RWPE1 (cell line): ENCODE results near the gene HIRA.
"Not testable (repeated sequence)": the region's sequence is repeated elsewhere in the genome, so short reads cannot be mapped to it uniquely, and the experiment has no call there.

Source experiments
- CTCF ChIA-PET: fragments of 350-600 bp; sonication (Branson Sonifier 250); formaldehyde crosslinking; extraction: SDS; loops from one replicate; lab custom pipeline; 2021; lab: Yijun Ruan, JAX
- POLR2A ChIA-PET: fragments of 400-600 bp; formaldehyde crosslinking; extraction: SDS; loops from one replicate; lab custom pipeline; 2020; ENCODE audit warnings: antibody characterized with exemption; ENCODE audit not compliant: low non-redundant PET; lab: Yijun Ruan, JAX
- DNase-seq: peaks from one replicate; pipeline ENCODE4 v3.0.0; 2012; ENCODE audit warnings: low spot score
- H3K27ac ChIP-seq: fragments of 450-650 bp; 2 replicates; pipeline ENCODE4 v1.5.1; 2017
- TF ChIP-seq, protein P1 (sequence below): fragments of 450-650 bp; conservative IDR thresholded peaks from 2 replicates; pipeline ENCODE4 v1.5.1; 2017; ENCODE audit warnings: low read depth, mild to moderate bottlenecking

HIRA gene

DNA sequence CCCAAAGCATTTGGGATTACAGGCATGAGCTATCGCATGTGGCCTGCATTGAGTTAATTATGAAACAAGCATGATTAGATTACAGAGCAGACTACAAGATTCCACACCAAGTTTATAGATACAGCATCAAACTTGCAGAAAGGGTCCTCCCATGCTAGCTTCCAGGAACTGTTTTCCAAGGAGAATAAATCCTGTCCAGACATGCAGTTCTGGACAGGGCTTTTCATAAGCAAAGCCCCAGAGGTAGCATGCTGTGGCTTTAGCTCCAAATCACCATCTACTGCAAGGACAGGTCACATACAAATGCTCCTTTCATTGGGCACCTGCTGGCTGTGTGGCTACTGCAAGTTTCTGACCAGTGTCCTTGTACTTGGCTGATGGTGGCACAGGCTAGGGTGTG is 57.1 kb downstream of the HIRA start:
- H3K27ac ChIP-seq = no peak overlapping the region
- TF ChIP-seq, protein P1, sequence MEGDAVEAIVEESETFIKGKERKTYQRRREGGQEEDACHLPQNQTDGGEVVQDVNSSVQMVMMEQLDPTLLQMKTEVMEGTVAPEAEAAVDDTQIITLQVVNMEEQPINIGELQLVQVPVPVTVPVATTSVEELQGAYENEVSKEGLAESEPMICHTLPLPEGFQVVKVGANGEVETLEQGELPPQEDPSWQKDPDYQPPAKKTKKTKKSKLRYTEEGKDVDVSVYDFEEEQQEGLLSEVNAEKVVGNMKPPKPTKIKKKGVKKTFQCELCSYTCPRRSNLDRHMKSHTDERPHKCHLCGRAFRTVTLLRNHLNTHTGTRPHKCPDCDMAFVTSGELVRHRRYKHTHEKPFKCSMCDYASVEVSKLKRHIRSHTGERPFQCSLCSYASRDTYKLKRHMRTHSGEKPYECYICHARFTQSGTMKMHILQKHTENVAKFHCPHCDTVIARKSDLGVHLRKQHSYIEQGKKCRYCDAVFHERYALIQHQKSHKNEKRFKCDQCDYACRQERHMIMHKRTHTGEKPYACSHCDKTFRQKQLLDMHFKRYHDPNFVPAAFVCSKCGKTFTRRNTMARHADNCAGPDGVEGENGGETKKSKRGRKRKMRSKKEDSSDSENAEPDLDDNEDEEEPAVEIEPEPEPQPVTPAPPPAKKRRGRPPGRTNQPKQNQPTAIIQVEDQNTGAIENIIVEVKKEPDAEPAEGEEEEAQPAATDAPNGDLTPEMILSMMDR = no peak
- POLR2A ChIA-PET = no interaction called here
- DNase-seq = no peak
- CTCF ChIA-PET = no interaction called here

DNA sequence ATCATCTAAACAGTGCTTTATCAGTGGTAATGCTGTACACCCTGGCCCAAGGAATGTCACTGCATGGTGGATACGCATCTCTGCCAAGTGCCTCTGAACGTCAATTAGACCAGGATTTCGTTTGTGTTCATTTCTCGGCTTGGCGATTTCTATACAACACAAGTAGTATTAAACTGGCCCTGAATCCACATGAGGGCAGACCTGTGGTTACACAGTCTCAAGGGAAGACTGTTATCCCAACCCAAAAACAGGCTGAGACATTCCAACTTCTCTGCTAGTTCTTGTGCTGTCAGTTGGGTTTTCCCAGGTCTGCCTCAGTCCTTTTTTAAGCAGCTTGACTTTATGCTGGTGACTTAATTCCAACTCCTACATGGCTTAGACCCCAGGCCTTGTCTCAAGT is 58.1 kb downstream of the HIRA start:
- POLR2A ChIA-PET = no interaction called here
- H3K27ac ChIP-seq = no peak overlapping the region
- TF ChIP-seq, protein P1 = no peak
- CTCF ChIA-PET = no interaction called here
- DNase-seq = no peak

DNA sequence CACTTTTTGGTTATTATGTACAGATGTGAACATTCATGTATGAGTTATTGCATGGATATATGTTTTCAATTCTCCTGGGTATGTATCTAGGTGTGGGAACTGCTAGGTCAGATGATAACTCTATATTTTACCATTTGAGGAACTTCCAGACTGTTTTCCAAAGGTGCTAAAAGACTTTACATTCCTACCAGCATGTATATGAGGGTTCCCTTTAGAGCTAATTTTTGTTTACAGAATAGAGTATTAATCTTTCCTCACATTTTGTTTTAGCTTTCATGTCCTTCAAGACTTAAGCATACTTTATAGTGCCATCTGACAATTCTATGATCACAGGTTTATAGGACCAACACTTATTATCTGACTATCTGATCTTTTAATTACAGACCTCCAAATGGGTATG is 59.6 kb downstream of the HIRA start:
- CTCF ChIA-PET = no interaction called here
- POLR2A ChIA-PET = no interaction called here
- no peak overlapping the region for H3K27ac ChIP-seq
- TF ChIP-seq, protein P1 = no peak
- no peak for DNase-seq

DNA sequence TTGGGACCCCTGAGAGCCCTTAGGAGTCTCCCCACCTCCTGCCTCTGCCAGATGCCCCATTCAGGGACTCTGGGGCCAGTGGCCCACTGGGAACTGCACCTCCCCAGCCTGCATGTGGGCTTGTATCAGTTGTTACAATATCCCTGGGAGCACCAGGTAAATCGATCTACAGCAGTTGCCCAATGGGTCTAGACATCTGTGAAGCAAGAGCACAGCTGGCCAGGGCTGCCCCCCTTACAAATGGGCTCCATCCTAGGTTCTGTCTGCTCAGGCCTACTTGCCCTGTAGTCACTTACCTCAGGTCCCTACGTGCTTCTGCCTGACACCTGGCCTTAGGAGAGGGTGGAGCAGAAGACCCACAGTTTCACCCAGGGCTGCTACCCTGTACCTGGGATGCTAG is 62.7 kb downstream of the HIRA start:
- TF ChIP-seq, protein P1 = no peak
- ChIA-PET POLR2A (interaction anchor here (0.7 kb wide), 1 partner anchor 226 kb away, joined by 4 read pairs; no protein-coding TSS in a partner anchor), CTCF (no interaction called here)

DNA sequence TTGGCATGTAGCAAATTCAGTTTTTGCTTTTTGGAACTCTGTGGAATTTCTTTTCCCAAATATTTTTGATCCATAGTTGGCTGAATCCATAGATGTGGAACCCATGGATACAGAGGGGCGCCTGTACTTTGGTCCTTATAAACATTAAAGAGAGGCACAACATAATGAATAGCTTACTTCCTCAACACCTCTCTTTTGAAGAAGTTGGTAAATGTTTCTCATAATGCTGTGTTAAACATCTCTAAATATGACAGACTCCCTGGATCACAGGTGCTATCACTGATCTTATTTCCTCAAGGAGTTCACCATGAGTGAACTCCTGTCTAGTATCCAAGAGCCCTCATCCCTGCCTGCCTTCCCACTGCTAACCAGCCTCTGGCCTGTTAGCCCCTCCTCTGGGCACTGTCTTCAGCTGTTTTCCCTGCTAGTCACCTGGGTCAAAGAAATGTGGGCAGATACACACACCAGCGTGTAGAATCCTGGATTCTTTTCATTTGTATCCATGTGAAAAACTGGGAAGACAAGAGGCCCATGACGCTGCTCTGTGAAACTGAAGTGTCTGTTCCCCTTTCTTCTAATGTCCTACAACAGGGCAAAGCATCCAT is 63.7 kb downstream of the HIRA start:
- H3K27ac ChIP-seq = no peak overlapping the region
- no peak for DNase-seq
- TF ChIP-seq, protein P1 = no peak
- CTCF ChIA-PET = interaction anchor here (0.6 kb wide), 1 partner anchor 351 kb away, joined by 4 read pairs; no protein-coding TSS in a partner anchor
- POLR2A ChIA-PET = interaction anchor here (0.7 kb wide), 1 partner anchor 225 kb away, joined by 4 read pairs; no protein-coding TSS in a partner anchor

More for the DNA sequence above, 62.7 kb downstream of the HIRA start:
- H3K27ac ChIP-seq = no peak overlapping the region
- no peak for DNase-seq

DNA sequence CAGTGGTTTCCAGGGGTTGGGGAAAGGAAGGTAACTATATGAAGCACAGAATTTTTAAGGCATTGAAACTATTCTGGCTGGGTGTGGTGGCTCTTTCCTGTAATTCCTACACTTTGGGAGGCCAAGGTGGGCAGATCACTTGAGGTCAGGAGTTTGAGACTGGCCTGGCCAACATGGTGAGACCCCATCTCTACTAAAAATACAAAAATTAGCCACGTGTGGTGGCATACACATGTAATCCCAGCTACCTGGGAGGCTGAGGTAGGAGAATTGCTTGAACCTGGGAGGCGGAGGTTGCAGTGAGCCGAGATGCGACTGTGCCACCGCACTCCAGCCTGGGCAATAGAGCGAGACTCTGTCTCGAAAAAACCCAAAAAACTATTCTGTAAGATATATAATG is 68.0 kb downstream of the HIRA start:
- not testable (repeated sequence) for DNase-seq

DNA sequence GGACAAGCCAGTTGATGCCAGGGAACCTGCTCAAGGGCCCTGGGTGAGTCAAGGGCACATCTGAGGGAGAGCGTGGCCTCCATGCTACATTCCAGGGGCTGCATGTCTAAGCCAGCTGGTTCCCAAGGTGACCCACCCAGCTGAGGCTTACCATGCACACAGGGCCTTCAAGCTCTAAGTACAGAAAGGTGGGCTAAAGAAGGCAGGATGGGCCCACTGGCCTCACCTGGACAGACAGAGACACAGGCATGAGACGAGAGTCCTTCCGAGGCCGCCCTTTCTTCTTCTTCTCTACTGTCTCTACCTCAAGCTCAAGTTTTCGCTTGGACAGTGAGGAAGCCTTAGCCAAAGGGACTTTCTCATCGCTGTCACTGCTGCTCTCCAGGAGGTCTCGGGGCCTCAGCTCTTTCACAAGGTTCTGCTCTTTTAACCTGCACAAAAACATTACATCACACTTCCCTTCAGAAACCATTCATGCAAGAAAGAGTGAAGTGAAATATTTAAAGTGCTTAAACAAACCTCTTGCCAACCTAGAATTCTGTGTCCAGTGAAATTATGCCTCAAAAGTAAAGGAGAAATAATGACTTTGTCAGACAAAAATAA is 69.9 kb downstream of the HIRA start:
- ChIA-PET CTCF (no interaction called here), POLR2A (no interaction called here)
- TF ChIP-seq, protein P1 = no peak
- H3K27ac ChIP-seq = no peak overlapping the region
- no peak for DNase-seq

More for the DNA sequence above, 68.0 kb downstream of the HIRA start:
- H3K27ac ChIP-seq, POLR2A ChIA-PET: not testable (repeated sequence)
- CTCF ChIA-PET = interaction anchor here (0.7 kb wide), 2 partner anchors 300 to 415 kb away, joined by 4 to 6 read pairs; no protein-coding TSS in a partner anchor
